NCI-H1105 treated with DMSO at 0.1 percent for 48 hours (cell line): ENCODE measurements around the gene SMG1.
"Not testable (repeated sequence)": the region's sequence is repeated elsewhere in the genome, so short reads cannot be mapped to it uniquely, and the experiment has no call there.

Experiments
- DNase-seq: peaks from one replicate; lab custom pipeline; 2025; lab: John Stamatoyannopoulos, UW

Gene SMG1

GRCh38 chr16:18799500-18799899, 126.7 kb downstream of the SMG1 start:
- no peak for DNase-seq

- no peak for DNase-seq
These were observed 128.5 kb downstream of the SMG1 start for GRCh38 chr16:18797746-18798145.

GRCh38 chr16:18796377-18796776, 129.8 kb downstream of the SMG1 start:
- no peak for DNase-seq

GRCh38 chr16:18792836-18793433, 133.3 kb downstream of the SMG1 start:
- DNase-seq, result no peak

- peak; percentile 91 for DNase-seq
These were observed 136.1 kb downstream of the SMG1 start, which contains the start of gene RPS15A for GRCh38 chr16:18789850-18790706. TSS of gene RPS15A (minus strand) at chr16:18790334. CDS start at chr16:18789113, 1,221 bp downstream.

GRCh38 chr16:18789515-18789849, 136.7 kb downstream of the SMG1 start:
- DNase-seq, result no peak

- no peak for DNase-seq
These were observed 137.2 kb downstream of the SMG1 start for GRCh38 chr16:18788828-18789514.

- DNase-seq, result no peak
These were observed 141.1 kb downstream of the SMG1 start for GRCh38 chr16:18784917-18785623.

- DNase-seq, result no peak
These were observed 142.5 kb downstream of the SMG1 start for GRCh38 chr16:18783430-18784341.

- no peak for DNase-seq
These were observed 143.3 kb downstream of the SMG1 start for GRCh38 chr16:18782697-18783429.

GRCh38 chr16:18781232-18781631, 145.0 kb downstream of the SMG1 start:
- DNase-seq, result not testable (repeated sequence)

- not testable (repeated sequence) for DNase-seq
These were observed 145.7 kb downstream of the SMG1 start for GRCh38 chr16:18780460-18781026.

- DNase-seq, result not testable (repeated sequence)
These were observed 148.5 kb downstream of the SMG1 start for GRCh38 chr16:18777664-18778063.

- not testable (repeated sequence) for DNase-seq
These were observed 149.9 kb downstream of the SMG1 start for GRCh38 chr16:18776334-18776733.

GRCh38 chr16:18774651-18775050, 151.6 kb downstream of the SMG1 start:
- DNase-seq, result not testable (repeated sequence)

GRCh38 chr16:18772171-18772570, 154.0 kb downstream of the SMG1 start:
- not testable (repeated sequence) for DNase-seq

- not testable (repeated sequence) for DNase-seq
These were observed 155.8 kb downstream of the SMG1 start for GRCh38 chr16:18770336-18770962.

GRCh38 chr16:18767217-18767616, 159.0 kb downstream of the SMG1 start:
- DNase-seq, result not testable (repeated sequence)

GRCh38 chr16:18762713-18763112, 163.5 kb downstream of the SMG1 start:
- DNase-seq, result not testable (repeated sequence)
